NB4 (cell line): ENCODE results near the gene HUS1.

ENCODE experiments used
- CTCF ChIP-seq: IDR thresholded peaks from one replicate; pipeline ENCODE4 v1.5.1; 2012; ENCODE audit warnings: low read depth, low read length
- POLR2A ChIP-seq: IDR thresholded peaks from 2 replicates; pipeline ENCODE4 v1.6.1; 2011; ENCODE audit warnings: mild to moderate bottlenecking; ENCODE audit not compliant: insufficient read length; ENCODE audit errors: extremely low read depth

- TF ChIP-seq POLR2A, result no peak
- no peak for TF ChIP-seq CTCF
Measured at GRCh38 chr7:47937711-47938573, 41.5 kb downstream of the HUS1 start.
